A673 (cell line): Measurements from ENCODE around the gene ISCU. TPM values are rescaled to one million over a fixed set of nuclear protein-coding genes. Genes with fewer than 3 reads are reported as not detected.
"Not testable (repeated sequence)": the region's sequence is repeated elsewhere in the genome, so short reads cannot be mapped to it uniquely, and the experiment has no call there.

Source experiments
- BruUV-seq: library from RNA; stranded (reverse); fragments of 400-500 nt; replicated peaks from 2 replicates; lab custom pipeline; 2021; lab: Mats Ljungman, UMichigan
- CTCF ChIA-PET: fragments of 300-600 bp; sonication (Branson Sonifier 250); formaldehyde crosslinking; loops from one replicate; lab custom pipeline; 2022; ENCODE audit warnings: antibody characterized with exemption; lab: Charles Lee
- POLR2A ChIA-PET: fragments of 300-600 bp; sonication (Branson Sonifier 250); formaldehyde crosslinking; loops from one replicate; lab custom pipeline; 2022; ENCODE audit warnings: antibody characterized with exemption; ENCODE audit not compliant: low non-redundant PET; lab: Charles Lee
- DNase-seq: peaks from one replicate; pipeline ENCODE4 v3.0.0-alpha.2; 2015; ENCODE audit warnings: low spot score
- H3K27ac ChIP-seq: fragments of 200-600 bp; sonication (generic); 2 replicates; pipeline ENCODE4 v1.5.1; 2016; ENCODE audit warnings: mixed run types, low read depth, mild to moderate bottlenecking, mixed read lengths, antibody characterized with exemption, low read length; ENCODE audit not compliant: poor library complexity, severe bottlenecking
- H3K27me3 ChIP-seq: fragments of 200-600 bp; sonication (generic); replicated peaks from 2 replicates; pipeline ENCODE4 v1.6.1; 2017; ENCODE audit warnings: mixed run types, low read depth, mild to moderate bottlenecking, mixed read lengths, antibody characterized with exemption, low read length; ENCODE audit not compliant: insufficient read depth, poor library complexity
- H3K36me3 ChIP-seq: fragments of 200-600 bp; sonication (generic); 2 replicates; pipeline ENCODE4 v1.6.1; 2016; ENCODE audit warnings: mixed run types, mild to moderate bottlenecking, mixed read lengths, antibody characterized with exemption, low read length; ENCODE audit not compliant: insufficient read depth, poor library complexity, severe bottlenecking
- H3K4me1 ChIP-seq: fragments of 200-600 bp; sonication (generic); 2 replicates; pipeline ENCODE4 v1.6.1; 2017; ENCODE audit warnings: mixed run types, mild to moderate bottlenecking, mixed read lengths, antibody characterized with exemption, low read length; ENCODE audit not compliant: insufficient read depth, poor library complexity, severe bottlenecking
- H3K4me3 ChIP-seq: fragments of 200-600 bp; sonication (generic); 2 replicates; pipeline ENCODE4 v1.5.1; 2016; ENCODE audit warnings: low read depth, mixed run types, mild to moderate bottlenecking, mixed read lengths, low read length; ENCODE audit not compliant: poor library complexity, severe bottlenecking
- H3K9me3 ChIP-seq: fragments of 200-600 bp; sonication (generic); 2 replicates; pipeline ENCODE4 v1.6.1; 2016; ENCODE audit warnings: mixed run types, low read depth, mild to moderate bottlenecking, mixed read lengths, antibody characterized with exemption, low read length; ENCODE audit not compliant: poor library complexity, severe bottlenecking
- EZH2 ChIP-seq: fragments of 200-600 bp; sonication (generic); IDR thresholded peaks from 2 replicates; pipeline ENCODE4 v1.6.1; 2017; ENCODE audit warnings: borderline replicate concordance, low read depth, mild to moderate bottlenecking, mixed read lengths, antibody characterized with exemption, low read length; ENCODE audit not compliant: poor library complexity, severe bottlenecking
- intact Hi-C: fragments of 100-400 bp; cut with micrococcal nuclease; formaldehyde crosslinking; loops from one replicate; pipeline ENCODE4 v1.10.0; 2022; ENCODE audit not compliant: unreplicated experiment
- total RNA-seq: library from RNA; stranded (reverse); gene quantifications from 2 replicates; pipeline ENCODE4 v1.2.3, GENCODE V29; 2021
- TF ChIP-seq, protein P1 (sequence below): fragments of 300-800, 200-600 bp; sonication (generic); conservative IDR thresholded peaks from 2 replicates; pipeline ENCODE4 v1.5.1; 2017; ENCODE audit warnings: low read depth, mild to moderate bottlenecking, antibody characterized with exemption, low read length, moderate library complexity, mixed read lengths

ISCU gene
- total RNA-seq, 1 experiment from 2014 or later: 73.4 TPM

- no peaks in the 10 kb centered on the region for H3K27me3 ChIP-seq
- no peak overlapping the region for H3K4me3 ChIP-seq
- intact Hi-C loops: no loop called here
- H3K36me3 ChIP-seq: peaks cover 18% of the 10 kb centered on the region
- BruUV-seq: no TSS peak
- H3K27ac ChIP-seq: no peak overlapping the region
- no peak for DNase-seq
- POLR2A ChIA-PET: no interaction called here
- H3K9me3 ChIP-seq: no peaks in the 10 kb centered on the region
- peaks cover 16% of the 10 kb centered on the region for H3K4me1 ChIP-seq
- CTCF ChIA-PET: interaction anchor here (0.5 kb wide), 1 partner anchor 814 kb away, joined by 9 read pairs; no protein-coding TSS in a partner anchor
- no peak for TF ChIP-seq EZH2
- TF ChIP-seq, protein P1, sequence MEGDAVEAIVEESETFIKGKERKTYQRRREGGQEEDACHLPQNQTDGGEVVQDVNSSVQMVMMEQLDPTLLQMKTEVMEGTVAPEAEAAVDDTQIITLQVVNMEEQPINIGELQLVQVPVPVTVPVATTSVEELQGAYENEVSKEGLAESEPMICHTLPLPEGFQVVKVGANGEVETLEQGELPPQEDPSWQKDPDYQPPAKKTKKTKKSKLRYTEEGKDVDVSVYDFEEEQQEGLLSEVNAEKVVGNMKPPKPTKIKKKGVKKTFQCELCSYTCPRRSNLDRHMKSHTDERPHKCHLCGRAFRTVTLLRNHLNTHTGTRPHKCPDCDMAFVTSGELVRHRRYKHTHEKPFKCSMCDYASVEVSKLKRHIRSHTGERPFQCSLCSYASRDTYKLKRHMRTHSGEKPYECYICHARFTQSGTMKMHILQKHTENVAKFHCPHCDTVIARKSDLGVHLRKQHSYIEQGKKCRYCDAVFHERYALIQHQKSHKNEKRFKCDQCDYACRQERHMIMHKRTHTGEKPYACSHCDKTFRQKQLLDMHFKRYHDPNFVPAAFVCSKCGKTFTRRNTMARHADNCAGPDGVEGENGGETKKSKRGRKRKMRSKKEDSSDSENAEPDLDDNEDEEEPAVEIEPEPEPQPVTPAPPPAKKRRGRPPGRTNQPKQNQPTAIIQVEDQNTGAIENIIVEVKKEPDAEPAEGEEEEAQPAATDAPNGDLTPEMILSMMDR: no peak
These were observed 9.9 kb downstream of the ISCU start for GRCh38 chr12:108572166-108572790.

GRCh38 chr12:108573317-108573716 lies 10.9 kb downstream of the ISCU start:
- ChIA-PET POLR2A (no interaction called here), CTCF (interaction anchor here (0.6 to 1.0 kb wide), 2 partner anchors 194 to 505 kb away, joined by 3 to 6 read pairs; no protein-coding TSS in a partner anchor)
- no peaks in the 10 kb centered on the region for H3K9me3 ChIP-seq
- H3K36me3 ChIP-seq: peaks cover 13% of the 10 kb centered on the region
- BruUV-seq: no TSS peak
- no peak overlapping the region for H3K4me3 ChIP-seq
- no peaks in the 10 kb centered on the region for H3K27me3 ChIP-seq
- no peak overlapping the region for H3K27ac ChIP-seq
- intact Hi-C loops: no loop called here
- no peak for TF ChIP-seq EZH2
- TF ChIP-seq, protein P1: no peak
- DNase-seq: no peak
- H3K4me1 ChIP-seq: peaks cover 6% of the 10 kb centered on the region

DNA sequence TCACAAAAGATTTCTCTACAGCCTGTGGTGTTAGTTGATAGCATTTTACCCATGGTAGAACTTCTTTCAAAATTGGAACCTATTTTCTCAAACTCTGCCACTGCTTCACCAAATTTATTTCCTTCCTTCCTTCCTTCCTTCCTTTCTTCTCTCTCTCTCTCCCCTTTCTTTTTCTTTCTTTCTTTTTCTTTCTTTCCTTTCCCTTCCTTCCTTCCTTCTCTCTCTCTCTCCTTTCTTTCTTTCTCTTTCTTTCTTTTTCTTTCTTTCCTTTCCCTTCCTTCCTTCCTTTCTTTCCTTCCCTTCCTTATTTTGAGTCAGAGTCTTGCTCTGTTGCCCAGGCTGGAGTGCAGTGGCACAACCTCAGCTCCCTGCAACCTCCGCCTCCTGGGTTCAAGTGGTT lies 11.9 kb downstream of the ISCU start:
- intact Hi-C loops, H3K27me3 ChIP-seq, H3K4me1 ChIP-seq, CTCF ChIA-PET, BruUV-seq, H3K36me3 ChIP-seq, H3K9me3 ChIP-seq, H3K4me3 ChIP-seq, DNase-seq, H3K27ac ChIP-seq: not testable (repeated sequence)
- POLR2A ChIA-PET: interaction anchor here (0.7 kb wide), 1 partner anchor 43 kb away, joined by 15 read pairs; no protein-coding TSS in a partner anchor
